GM12878 (cell line): ENCODE results near the gene RAB40B. TPM values are rescaled to one million over a fixed set of nuclear protein-coding genes. Genes with fewer than 3 reads are reported as not detected.

ENCODE experiments used
- ATAC-seq: fragments of 200-7000 bp; cut with Tn5 transposase; 3 replicates; pipeline ENCODE4 v1.9.1; 2020; ENCODE audit warnings: mild to moderate bottlenecking, moderate library complexity
- BruUV-seq: library from RNA; stranded (reverse); fragments of 400-500 nt; replicated peaks from 2 replicates; lab custom pipeline; 2021; lab: Mats Ljungman, UMichigan
- CTCF ChIA-PET: fragments of 300-600 bp; sonication (Branson Sonifier 250); formaldehyde crosslinking; extraction: SDS; loops from one replicate; lab custom pipeline; 2021; ENCODE audit warnings: inconsistent platforms; lab: Yijun Ruan, JAX
- POLR2A ChIA-PET: fragments of 350-600 bp; formaldehyde crosslinking; extraction: SDS; loops from one replicate; lab custom pipeline; 2021; ENCODE audit warnings: inconsistent platforms; lab: Charles Lee
- RAD21 ChIA-PET: fragments of 300-600 bp; sonication (Branson Sonifier 250); formaldehyde crosslinking; loops from one replicate; lab custom pipeline; 2023; ENCODE audit warnings: antibody characterized with exemption; ENCODE audit not compliant: unreplicated experiment; lab: Charles Lee
- SMC1A ChIA-PET: fragments of 300-600 bp; sonication (Branson Sonifier 250); formaldehyde crosslinking; loops from one replicate; lab custom pipeline; 2023; ENCODE audit not compliant: unreplicated experiment, uncharacterized antibody; lab: Charles Lee
- DNase-seq: peaks from one replicate; pipeline ENCODE4 v3.0.0-alpha.2; 2011; ENCODE audit warnings: low read depth, low spot score
- FAIRE-seq: peaks from 3 replicates; lab custom pipeline; 2011; peaks lifted over from hg19 to GRCh38; lab: Jason Lieb, UNC
- H2AFZ ChIP-seq: 2 replicates; pipeline ENCODE4 v1.6.0; 2011; ENCODE audit warnings: low read depth, low read length, control low read depth; ENCODE audit not compliant: control insufficient read depth
- H3K27ac ChIP-seq: 2 replicates; pipeline ENCODE4 v1.5.1; 2011; ENCODE audit warnings: control low read depth; ENCODE audit not compliant: control insufficient read depth, insufficient read depth
- H3K27me3 ChIP-seq, 2 experiments: replicated peaks in 1 of 2; 2 replicates each; pipeline versions ENCODE4 v1.6.0 to v1.6.1; 2011; ENCODE audit warnings: low read length in 1 of 2; ENCODE audit not compliant: control insufficient read depth in 2 of 2, insufficient read depth in 2 of 2
- H3K36me3 ChIP-seq, 2 experiments: 2 replicates each; pipeline ENCODE4 v1.5.1; 2011; ENCODE audit warnings: low read length in 1 of 2; ENCODE audit not compliant: control insufficient read depth in 2 of 2, insufficient read depth in 2 of 2
- H3K4me1 ChIP-seq: 2 replicates; pipeline ENCODE4 v1.6.1; 2011; ENCODE audit warnings: mild to moderate bottlenecking, low read length, moderate library complexity, mixed read lengths; ENCODE audit not compliant: control insufficient read depth, insufficient read depth
- H3K4me2 ChIP-seq: 2 replicates; pipeline ENCODE4 v1.6.0; 2011; ENCODE audit warnings: control low read depth; ENCODE audit not compliant: control insufficient read depth, insufficient read depth
- H3K4me3 ChIP-seq: fragments of 200-600 bp; sonication (generic); 2 replicates; pipeline ENCODE4 v1.5.1; 2016
- H3K79me2 ChIP-seq: 2 replicates; pipeline ENCODE4 v1.6.0; 2011; ENCODE audit warnings: low read length; ENCODE audit not compliant: control insufficient read depth, insufficient read depth
- H3K9ac ChIP-seq: 2 replicates; pipeline ENCODE4 v1.8.0; 2011; ENCODE audit warnings: low read length, control low read depth, mixed read lengths; ENCODE audit not compliant: control insufficient read depth, insufficient read depth
- H3K9me3 ChIP-seq: replicated peaks from 3 replicates; pipeline ENCODE4 v1.5.1; 2011; ENCODE audit warnings: mild to moderate bottlenecking, low read length; ENCODE audit not compliant: control insufficient read depth, insufficient read depth
- H4K20me1 ChIP-seq: 2 replicates; pipeline ENCODE4 v1.6.0; 2011; ENCODE audit not compliant: control insufficient read depth, insufficient read depth
- CEBPB ChIP-seq, 2 experiments: fragments of 150-350 bp in 1 of 2; IDR thresholded peaks; 2 replicates each; pipeline ENCODE4 v1.6.1; 2012 to 2014; ENCODE audit warnings: low read depth in 2 of 2, low read length in 2 of 2, borderline replicate concordance in 1 of 2, inconsistent platforms in 1 of 2
- E4F1 ChIP-seq: fragments of 450-650 bp; IDR thresholded peaks from 2 replicates; pipeline ENCODE4 v1.6.1; 2018; ENCODE audit warnings: borderline replicate concordance, mild to moderate bottlenecking; ENCODE audit not compliant: partially characterized antibody
- EGR1 ChIP-seq, 2 experiments: IDR thresholded peaks; 1 replicate in 1 of 2; 2 replicates in 1 of 2; pipeline ENCODE4 v1.6.1; 2011 to 2012; ENCODE audit warnings: low read depth in 2 of 2, low read length in 2 of 2, borderline replicate concordance in 1 of 2, mild to moderate bottlenecking in 1 of 2, moderate library complexity in 1 of 2
- KDM1A ChIP-seq: fragments of 200-600 bp; sonication (generic); IDR thresholded peaks from 2 replicates; pipeline ENCODE4 v1.6.1; 2016; ENCODE audit warnings: borderline replicate concordance
- NKRF ChIP-seq: fragments of 450-650 bp; conservative IDR thresholded peaks from 2 replicates; pipeline ENCODE4 v1.6.1; 2017; ENCODE audit warnings: mild to moderate bottlenecking, moderate library complexity
- RCOR1 ChIP-seq: conservative IDR thresholded peaks from 2 replicates; pipeline ENCODE4 v1.6.1; 2012; ENCODE audit warnings: low read depth, low read length, improper control_type of control experiment
- USF1 ChIP-seq: IDR thresholded peaks from 2 replicates; pipeline ENCODE4 v1.6.1; 2011; ENCODE audit warnings: borderline replicate concordance, low read depth, mild to moderate bottlenecking, moderate library complexity, mixed read lengths, low read length; ENCODE audit not compliant: insufficient read depth; ENCODE audit errors: extremely low read length
- YBX1 ChIP-seq: fragments of 450-650 bp; IDR thresholded peaks from 2 replicates; pipeline ENCODE4 v1.6.1; 2016; ENCODE audit warnings: antibody characterized with exemption
- ZNF24 ChIP-seq: fragments of 450-650 bp; IDR thresholded peaks from 2 replicates; pipeline ENCODE4 v1.6.1; 2017; ENCODE audit warnings: antibody characterized with exemption, mild to moderate bottlenecking
- ZNF687 ChIP-seq: fragments of 450-650 bp; IDR thresholded peaks from 2 replicates; pipeline ENCODE4 v1.6.1; 2017; ENCODE audit warnings: mild to moderate bottlenecking, moderate library complexity
- WGBS: methylation state at CpG from one replicate; pipeline ENCODE4 v1.1.6; 2016; ENCODE audit warnings: low lambda C conversion rate; ENCODE audit not compliant: insufficient replicate concordance, insufficient coverage; ENCODE audit errors: missing lambda C conversion rate; 5-methylcytosine and 5-hydroxymethylcytosine counted together
- in situ Hi-C: fragments of 300-500 bp; cut with MboI; formaldehyde crosslinking; loops from 9 replicates; pipeline ENCODE4 v1.14.3; 2018; ENCODE audit warnings: mixed read lengths
- intact Hi-C: fragments of 100-400 bp; cut with micrococcal nuclease; formaldehyde crosslinking; loops from one replicate; pipeline ENCODE4 v1.14.2; 2022; ENCODE audit not compliant: unreplicated experiment
- polyA plus RNA-seq, 11 experiments: library from polyadenylated mRNA; depleted of rRNA in 4 of 11; unstranded in 6 of 11; stranded (reverse) in 5 of 11; fragments of >200 nt; fragmentation: Nextera tagmentation in 4 of 11; fragmentation: Illumina TruSeq in 1 of 11; extraction: Ambion mirVana in 4 of 11; extraction: Trizol in 1 of 11; gene quantifications; 1 replicate in 1 of 11; 2 replicates in 10 of 11; pipeline versions ENCODE4 v1.2.1 to v1.2.3, GENCODE V29; 2011 to 2016; ENCODE audit warnings: inconsistent platforms in 2 of 11, missing spikeins in 2 of 11, low read depth in 1 of 11
- total RNA-seq, 4 experiments: library from RNA; depleted of rRNA in 3 of 4; stranded (reverse); fragments of >200 nt in 3 of 4; fragmentation: Illumina TruSeq in 1 of 4; extraction: Trizol in 1 of 4; gene quantifications; 2 replicates each; pipeline versions ENCODE4 v1.2.1 to v1.2.3, GENCODE V29; 2013 to 2021

RAB40B gene
- total and polyA plus RNA-seq, 10 of the 15 experiments (the other 5 are each of a cell fraction or from before 2014, with no cell fraction given): 0.06 to 2.8 (median 1.4) TPM

GRCh38 chr17:82638183-82638773 is 60.2 kb downstream of the RAB40B start:
- in situ Hi-C loops (no loop called here), intact Hi-C loops (no loop called here)
- no peak overlapping the region for H3K4me2 ChIP-seq
- peaks cover 48% of the 10 kb centered on the region for H3K79me2 ChIP-seq
- H2AFZ ChIP-seq: no peak overlapping the region
- no peak overlapping the region for H3K27ac ChIP-seq
- RAD21 ChIA-PET: no interaction called here
- H3K4me3 ChIP-seq: no peak overlapping the region
- no peak overlapping the region for H3K9ac ChIP-seq
- POLR2A ChIA-PET: no interaction called here
- 37% methylated on average over 4 of the region's 5 CpGs for WGBS
- ATAC-seq (no peak), FAIRE-seq (no peak), DNase-seq (no peak)
- no peaks in the 10 kb centered on the region; the same call in 1 of the 2 replicates for H3K4me1 ChIP-seq
- no TSS peak for BruUV-seq
- H3K36me3 ChIP-seq: peaks cover 7 to 11% of the 10 kb centered on the region in 2 experiments
- no peaks in the 10 kb centered on the region for H4K20me1 ChIP-seq
- SMC1A ChIA-PET: interaction anchor here (0.9 kb wide), 1 partner anchor 38 kb away, joined by 3 read pairs; no protein-coding TSS in a partner anchor
- H3K27me3 ChIP-seq: no peaks in the 10 kb centered on the region
- no peaks in the 10 kb centered on the region; the same call in 2 of the 3 replicates for H3K9me3 ChIP-seq
- CTCF ChIA-PET: no interaction called here
- TF ChIP-seq EGR1 (IDR thresholded peaks at IDR 0.05; ENCODE audit: borderline replicate concordance in 1 of 2, low read depth in 2 of 2, low read length in 2 of 2) (no peak), ZNF24 (no peak), E4F1 (no peak), YBX1 (no peak), ZNF687 (no peak), USF1 (no peak), CEBPB (IDR thresholded peaks at IDR 0.05; ENCODE audit: borderline replicate concordance in 1 of 2, low read depth in 2 of 2, low read length in 2 of 2) (no peak), KDM1A (no peak), RCOR1 (no peak), NKRF (no peak)
